Prostate gland (tissue), 2 donors: ENCODE measurements around the gene CYSRT1.

ENCODE experiments used
- POLR2A ChIP-seq: fragments of 450-650 bp; IDR thresholded peaks from one replicate; pipeline ENCODE4 v1.6.1; 2016; ENCODE audit warnings: antibody characterized with exemption, mild to moderate bottlenecking
- TF ChIP-seq, protein P1 (sequence below), 4 experiments: fragments of 200-600 bp in 2 of 4; fragments of 450-650 bp in 2 of 4; sonication (generic) in 2 of 4; IDR thresholded peaks; 1 replicate in 3 of 4; 2 replicates in 1 of 4; pipeline ENCODE4 v1.5.1; 2016 to 2019; ENCODE audit warnings: antibody characterized with exemption in 4 of 4, mild to moderate bottlenecking in 2 of 4, moderate library complexity in 2 of 4

DNA sequence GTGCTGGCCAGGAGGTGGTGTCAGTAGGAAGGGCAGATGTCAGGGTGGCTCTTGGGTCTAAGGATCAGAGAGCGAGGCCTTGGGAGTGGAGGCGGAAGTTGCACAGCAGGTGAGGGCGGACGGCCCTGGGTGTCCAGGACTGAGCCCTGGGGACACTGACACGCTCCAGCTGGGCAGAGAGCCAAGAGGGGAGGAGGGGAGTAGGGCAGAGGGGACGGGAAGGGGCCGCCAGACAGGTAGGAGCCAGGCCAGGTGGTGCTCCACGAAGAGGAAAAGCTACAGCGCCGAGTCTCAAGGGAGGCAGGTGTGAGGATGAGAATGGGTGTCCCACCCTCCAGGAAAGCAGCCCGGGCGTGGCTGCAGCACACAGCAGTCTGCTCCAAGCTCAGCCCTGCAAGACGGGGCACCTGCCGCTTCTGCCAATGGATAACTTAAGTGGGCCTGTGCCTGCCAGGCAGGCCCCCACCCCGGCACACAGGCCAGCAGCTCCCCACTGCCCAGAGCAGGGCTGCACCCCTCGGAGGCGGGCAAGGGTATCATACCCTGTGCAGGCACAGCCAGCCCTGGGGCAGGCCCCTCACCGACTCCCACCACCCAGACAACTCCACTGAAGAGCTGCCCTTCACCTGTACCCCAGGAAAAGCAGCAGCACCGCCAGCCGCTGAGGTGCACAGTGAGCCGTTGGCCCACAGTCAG lies 29.3 kb upstream of the CYSRT1 start:
- TF ChIP-seq POLR2A: no peak
- TF ChIP-seq, protein P1, sequence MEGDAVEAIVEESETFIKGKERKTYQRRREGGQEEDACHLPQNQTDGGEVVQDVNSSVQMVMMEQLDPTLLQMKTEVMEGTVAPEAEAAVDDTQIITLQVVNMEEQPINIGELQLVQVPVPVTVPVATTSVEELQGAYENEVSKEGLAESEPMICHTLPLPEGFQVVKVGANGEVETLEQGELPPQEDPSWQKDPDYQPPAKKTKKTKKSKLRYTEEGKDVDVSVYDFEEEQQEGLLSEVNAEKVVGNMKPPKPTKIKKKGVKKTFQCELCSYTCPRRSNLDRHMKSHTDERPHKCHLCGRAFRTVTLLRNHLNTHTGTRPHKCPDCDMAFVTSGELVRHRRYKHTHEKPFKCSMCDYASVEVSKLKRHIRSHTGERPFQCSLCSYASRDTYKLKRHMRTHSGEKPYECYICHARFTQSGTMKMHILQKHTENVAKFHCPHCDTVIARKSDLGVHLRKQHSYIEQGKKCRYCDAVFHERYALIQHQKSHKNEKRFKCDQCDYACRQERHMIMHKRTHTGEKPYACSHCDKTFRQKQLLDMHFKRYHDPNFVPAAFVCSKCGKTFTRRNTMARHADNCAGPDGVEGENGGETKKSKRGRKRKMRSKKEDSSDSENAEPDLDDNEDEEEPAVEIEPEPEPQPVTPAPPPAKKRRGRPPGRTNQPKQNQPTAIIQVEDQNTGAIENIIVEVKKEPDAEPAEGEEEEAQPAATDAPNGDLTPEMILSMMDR (IDR thresholded peaks at IDR 0.05): no peak
